Uterus (tissue), 4 donors: Measurements from ENCODE around the gene TNS4. TPM values are rescaled to one million over a fixed set of nuclear protein-coding genes. Genes with fewer than 3 reads are reported as not detected.

ENCODE experiments used
- DNase-seq, 2 donors: peaks; one replicate each; pipeline ENCODE4 v3.0.0-alpha.2; 2019 to 2020
- H3K27ac ChIP-seq, 2 donors: fragments of 200-600 bp; sonication (generic); 1 replicate in 1 of 2; 2 replicates in 1 of 2; pipeline ENCODE4 v1.5.1; 2016 to 2018
- H3K27me3 ChIP-seq, 2 donors: fragments of 200-600 bp; sonication (generic); one replicate each; pipeline ENCODE4 v1.5.1; 2018 to 2019; ENCODE audit warnings: control low read depth in 1 of 2
- H3K36me3 ChIP-seq, 2 donors: fragments of 200-600 bp; sonication (generic); one replicate each; pipeline ENCODE4 v1.5.1; 2019; ENCODE audit warnings: control low read depth in 1 of 2
- H3K4me1 ChIP-seq, 2 donors: fragments of 200-600 bp; sonication (generic); one replicate each; pipeline ENCODE4 v1.5.1; 2018 to 2019; ENCODE audit warnings: control low read depth in 1 of 2
- H3K4me3 ChIP-seq, 2 donors: fragments of 200-600 bp; sonication (generic); 1 replicate in 1 of 2; 2 replicates in 1 of 2; pipeline ENCODE4 v1.5.1; 2018 to 2019; ENCODE audit warnings: mild to moderate bottlenecking in 1 of 2
- H3K9me3 ChIP-seq, 2 donors: fragments of 200-600 bp; sonication (generic); one replicate each; pipeline ENCODE4 v1.5.1; 2019; ENCODE audit warnings: control low read depth in 1 of 2
- POLR2A ChIP-seq, 2 donors: fragments of 450-650 bp; IDR thresholded peaks; one replicate each; pipeline ENCODE4 v1.6.1; 2016; ENCODE audit warnings: antibody characterized with exemption in 2 of 2, mild to moderate bottlenecking in 1 of 2, moderate library complexity in 1 of 2
- intact Hi-C: fragments of 100-400 bp; cut with DNase I; formaldehyde crosslinking; loops from one replicate; pipeline ENCODE4 v1.15.1; 2023; ENCODE audit warnings: low total_unique reads
- total RNA-seq, 4 donors: library from RNA; depleted of rRNA in 3 of 4; stranded (reverse); fragments of >200 nt in 3 of 4; gene quantifications; one replicate each; pipeline versions ENCODE4 v1.1.0 to v1.2.4, GENCODE V29; 2014 to 2023
- TF ChIP-seq, protein P1 (sequence below), 4 experiments: fragments of 200-600 bp in 2 of 4; fragments of 450-650 bp in 2 of 4; sonication (generic) in 2 of 4; IDR thresholded peaks; one replicate each; pipeline ENCODE4 v1.5.1; 2016 to 2019; ENCODE audit warnings: antibody characterized with exemption in 4 of 4, mild to moderate bottlenecking in 2 of 4, moderate library complexity in 1 of 4
- donor health status: DM: yes; HTN: yes; CAD: no.

Gene TNS4
- total RNA-seq, 4 donors from 2014 or later, result 0.09 to 2.6 (median 0.28) TPM; not detected in 1

DNA sequence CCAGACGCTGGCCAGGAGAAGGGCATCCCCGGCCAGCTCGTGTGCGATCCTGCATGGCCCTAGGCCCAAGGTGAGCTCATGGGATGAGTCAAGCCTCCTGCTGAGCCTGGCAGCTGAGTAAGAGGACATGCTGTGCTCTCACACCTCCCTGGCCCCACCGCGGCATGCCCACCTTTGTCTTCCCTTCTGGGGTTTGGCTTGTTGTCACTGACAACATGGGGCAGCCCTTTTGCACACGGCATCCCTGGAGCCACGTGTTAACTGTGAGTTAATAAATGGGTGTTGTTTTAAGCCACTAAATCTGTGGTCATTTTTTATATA is 8.9 kb upstream of the TNS4 start:
- no peak for TF ChIP-seq POLR2A (IDR thresholded peaks at IDR 0.05)
- TF ChIP-seq, protein P1, sequence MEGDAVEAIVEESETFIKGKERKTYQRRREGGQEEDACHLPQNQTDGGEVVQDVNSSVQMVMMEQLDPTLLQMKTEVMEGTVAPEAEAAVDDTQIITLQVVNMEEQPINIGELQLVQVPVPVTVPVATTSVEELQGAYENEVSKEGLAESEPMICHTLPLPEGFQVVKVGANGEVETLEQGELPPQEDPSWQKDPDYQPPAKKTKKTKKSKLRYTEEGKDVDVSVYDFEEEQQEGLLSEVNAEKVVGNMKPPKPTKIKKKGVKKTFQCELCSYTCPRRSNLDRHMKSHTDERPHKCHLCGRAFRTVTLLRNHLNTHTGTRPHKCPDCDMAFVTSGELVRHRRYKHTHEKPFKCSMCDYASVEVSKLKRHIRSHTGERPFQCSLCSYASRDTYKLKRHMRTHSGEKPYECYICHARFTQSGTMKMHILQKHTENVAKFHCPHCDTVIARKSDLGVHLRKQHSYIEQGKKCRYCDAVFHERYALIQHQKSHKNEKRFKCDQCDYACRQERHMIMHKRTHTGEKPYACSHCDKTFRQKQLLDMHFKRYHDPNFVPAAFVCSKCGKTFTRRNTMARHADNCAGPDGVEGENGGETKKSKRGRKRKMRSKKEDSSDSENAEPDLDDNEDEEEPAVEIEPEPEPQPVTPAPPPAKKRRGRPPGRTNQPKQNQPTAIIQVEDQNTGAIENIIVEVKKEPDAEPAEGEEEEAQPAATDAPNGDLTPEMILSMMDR (IDR thresholded peaks at IDR 0.05), result no peak
- no peaks in the 10 kb centered on the region for H3K36me3 ChIP-seq
- peak overlapping the region; percentile 14 to 22 for H3K27ac ChIP-seq
- H3K4me1 ChIP-seq, result no peaks in the 10 kb centered on the region
- intact Hi-C loops, result no loop called here
- no peaks in the 10 kb centered on the region for H3K27me3 ChIP-seq
- H3K9me3 ChIP-seq, result no peaks in the 10 kb centered on the region
- peak; percentile 61 to 77 for DNase-seq
- H3K4me3 ChIP-seq, result no peak overlapping the region

DNA sequence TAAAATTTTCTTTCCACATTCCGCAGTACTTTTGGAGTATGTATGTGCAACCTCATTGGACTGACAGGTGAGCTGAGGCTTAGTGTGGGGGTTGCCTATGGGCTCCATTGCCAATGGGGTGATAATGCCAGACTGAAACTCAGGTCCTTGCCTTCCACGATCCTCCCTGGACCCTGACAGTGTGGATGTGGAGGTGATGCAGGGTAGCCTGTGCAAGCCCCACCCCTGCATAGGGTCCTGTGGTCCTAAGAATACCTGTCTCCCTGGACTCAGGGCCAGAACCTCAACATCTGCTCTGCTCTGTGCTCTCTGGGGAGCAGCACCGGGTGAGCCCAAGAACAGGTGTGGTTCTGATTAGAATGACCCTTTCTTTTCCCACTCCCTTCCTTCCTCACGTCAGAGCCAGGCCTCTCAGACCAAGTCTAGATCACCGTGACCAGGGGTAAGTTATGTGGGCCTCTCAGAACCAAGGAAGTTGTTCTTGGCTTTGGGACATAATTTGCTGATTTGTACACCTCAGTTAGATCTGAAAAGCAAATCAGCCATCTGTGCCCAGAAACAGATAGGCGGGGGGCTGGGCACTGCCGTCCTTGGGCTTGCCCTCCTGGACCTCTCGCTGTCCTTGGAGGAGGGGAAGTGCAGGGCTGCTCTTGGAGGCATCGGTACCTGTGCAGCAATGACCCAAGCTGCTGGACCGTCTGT is 8.4 kb upstream of the TNS4 start:
- no peak for DNase-seq
- Histone ChIP-seq H3K9me3 (no peaks in the 10 kb centered on the region), H3K4me3 (no peak overlapping the region), H3K4me1 (no peaks in the 10 kb centered on the region), H3K27ac (peak overlapping the region; percentile 14 to 22), H3K36me3 (no peaks in the 10 kb centered on the region), H3K27me3 (no peaks in the 10 kb centered on the region)
- intact Hi-C loops, result no loop called here
- TF ChIP-seq, protein P1 (IDR thresholded peaks at IDR 0.05), result no peak
- no peak for TF ChIP-seq POLR2A (IDR thresholded peaks at IDR 0.05)

DNA sequence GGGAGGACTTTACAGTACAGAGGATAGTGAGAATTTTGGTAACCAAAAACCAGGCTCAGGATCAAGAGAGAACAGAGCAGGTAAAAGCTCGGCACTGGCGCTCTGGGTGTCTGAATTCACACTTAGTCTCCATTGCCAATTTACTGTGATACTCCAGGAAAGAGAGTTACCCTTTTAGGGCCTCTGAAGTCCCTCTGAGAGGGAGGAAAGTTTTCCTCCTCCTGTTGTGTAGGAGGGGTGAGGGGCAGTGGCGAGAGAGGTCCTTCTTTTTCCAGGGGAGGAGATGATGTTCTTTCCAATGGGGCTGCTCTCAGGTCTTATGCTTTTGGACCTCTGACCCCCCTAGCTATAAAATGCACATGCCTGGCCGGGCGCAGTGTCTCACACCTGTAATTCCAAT is 5.4 kb upstream of the TNS4 start:
- DNase-seq, result no peak
- H3K4me3 ChIP-seq, result no peak overlapping the region
- no peaks in the 10 kb centered on the region for H3K36me3 ChIP-seq
- no peaks in the 10 kb centered on the region for H3K9me3 ChIP-seq
- intact Hi-C loops, result no loop called here
- TF ChIP-seq POLR2A (IDR thresholded peaks at IDR 0.05), result no peak
- TF ChIP-seq, protein P1 (IDR thresholded peaks at IDR 0.05), result no peak
- H3K27me3 ChIP-seq, result no peaks in the 10 kb centered on the region
- H3K4me1 ChIP-seq, result no peaks in the 10 kb centered on the region
- no peak overlapping the region for H3K27ac ChIP-seq

DNA sequence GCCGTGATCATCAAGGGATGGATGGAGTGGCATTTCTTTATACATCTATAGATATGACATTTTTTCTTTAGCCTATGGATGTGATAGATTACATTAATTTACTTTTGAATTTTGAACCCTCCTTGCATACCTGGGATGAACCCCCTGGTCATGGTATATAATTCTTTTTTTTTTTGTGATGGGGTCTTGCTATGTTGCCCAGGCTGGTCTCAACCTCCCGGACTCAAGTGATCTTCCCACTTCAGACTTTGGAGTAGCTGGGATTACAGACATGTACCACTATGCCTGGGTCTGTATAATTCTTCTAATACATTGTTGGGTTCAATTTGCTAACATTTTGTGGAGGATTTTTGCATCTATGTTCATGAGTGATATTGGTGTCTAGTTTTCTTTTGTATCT is 1.7 kb upstream of the TNS4 start:
- TF ChIP-seq, protein P1 (IDR thresholded peaks at IDR 0.05), result no peak
- TF ChIP-seq POLR2A (IDR thresholded peaks at IDR 0.05), result no peak
- no peak for DNase-seq
- intact Hi-C loops, result no loop called here
- H3K36me3 ChIP-seq, result no peaks in the 10 kb centered on the region
- no peaks in the 10 kb centered on the region for H3K27me3 ChIP-seq
- H3K4me3 ChIP-seq, result no peak overlapping the region
- H3K4me1 ChIP-seq, result no peaks in the 10 kb centered on the region
- H3K9me3 ChIP-seq, result no peaks in the 10 kb centered on the region
- H3K27ac ChIP-seq, result no peak overlapping the region

DNA sequence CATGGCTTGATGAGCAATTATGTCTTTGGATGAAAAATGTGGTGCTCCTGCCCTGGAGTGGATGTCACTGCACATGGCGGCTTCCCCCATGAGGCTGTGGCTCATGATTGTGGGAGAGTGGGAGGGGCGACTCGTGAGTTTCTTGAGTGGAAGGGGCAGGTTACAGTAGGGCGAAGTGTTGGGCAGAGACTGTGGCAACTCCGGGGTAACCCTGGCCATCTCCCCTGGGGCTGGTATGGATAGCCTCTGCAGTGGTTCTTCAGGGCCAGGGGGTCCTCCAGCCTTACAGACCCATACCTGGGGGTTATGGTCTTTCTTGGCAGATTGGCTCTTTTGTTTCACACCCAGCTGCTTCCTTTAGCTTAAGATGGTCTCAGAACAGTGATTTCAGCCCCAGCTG is 1.3 kb upstream of the TNS4 start:
- Histone ChIP-seq H3K4me1 (no peaks in the 10 kb centered on the region), H3K9me3 (no peaks in the 10 kb centered on the region), H3K36me3 (no peaks in the 10 kb centered on the region), H3K27me3 (no peaks in the 10 kb centered on the region), H3K27ac (no peak overlapping the region), H3K4me3 (no peak overlapping the region)
- no peak for DNase-seq
- intact Hi-C loops, result no loop called here
- TF ChIP-seq, protein P1 (IDR thresholded peaks at IDR 0.05), result no peak
- no peak for TF ChIP-seq POLR2A (IDR thresholded peaks at IDR 0.05)
